GM19463 (cell line): ENCODE results near the gene ASB13.

Source experiments
- ATAC-seq: cut with Tn5 transposase; IDR thresholded peaks from one replicate; pipeline ENCODE4 v1.9.1; 2021; ENCODE audit warnings: mild to moderate bottlenecking, moderate library complexity; ENCODE audit not compliant: unreplicated experiment

ASB13 gene

DNA sequence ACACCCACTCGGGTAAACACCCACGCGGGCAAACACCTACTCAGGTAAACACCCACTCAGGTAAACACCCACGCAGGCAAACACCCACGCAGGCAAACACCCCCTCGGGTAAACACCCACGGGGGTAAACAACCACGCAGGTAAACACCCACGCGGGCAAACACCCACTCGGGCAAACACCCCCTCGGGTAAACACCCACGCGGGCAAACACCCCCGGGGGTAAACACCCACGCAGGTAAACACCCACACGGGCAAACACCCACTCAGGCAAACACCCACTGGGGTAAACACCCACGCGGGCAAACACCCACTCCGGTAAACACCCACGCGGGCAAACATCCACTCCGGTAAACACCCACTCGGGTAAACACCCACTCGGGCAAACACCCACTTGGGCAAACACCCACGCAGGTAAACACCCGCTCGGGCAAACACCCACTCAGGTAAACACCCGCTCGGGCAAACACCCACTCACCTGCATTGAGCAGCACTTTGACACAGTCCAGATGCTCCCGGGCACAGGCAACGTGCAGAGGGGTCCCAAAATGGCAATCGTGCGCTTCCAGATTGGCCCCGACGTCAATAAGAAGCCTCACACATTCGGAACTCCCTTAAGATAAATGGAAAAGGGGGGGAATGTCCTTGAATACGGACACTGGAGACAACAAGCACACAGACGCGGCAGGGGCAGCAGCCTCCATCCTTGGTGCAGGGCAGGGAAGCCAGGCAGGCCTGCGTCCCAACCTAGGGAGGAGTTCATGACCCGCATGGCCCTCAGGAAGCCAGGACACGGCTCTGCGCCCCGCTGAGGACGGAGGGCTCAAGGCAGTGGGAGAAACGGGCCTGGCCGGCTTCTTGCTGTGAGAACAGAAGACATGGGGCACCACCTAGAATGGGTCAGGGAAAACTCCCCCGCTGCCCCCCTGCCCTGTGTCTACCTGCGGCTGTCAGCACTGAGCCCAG is 17.6 kb downstream of the ASB13 start:
- no peak for ATAC-seq

GRCh38 chr10:5647507-5648240 is 18.7 kb downstream of the ASB13 start:
- no peak for ATAC-seq

GRCh38 chr10:5645944-5646617 is 20.3 kb downstream of the ASB13 start:
- ATAC-seq: no peak

DNA sequence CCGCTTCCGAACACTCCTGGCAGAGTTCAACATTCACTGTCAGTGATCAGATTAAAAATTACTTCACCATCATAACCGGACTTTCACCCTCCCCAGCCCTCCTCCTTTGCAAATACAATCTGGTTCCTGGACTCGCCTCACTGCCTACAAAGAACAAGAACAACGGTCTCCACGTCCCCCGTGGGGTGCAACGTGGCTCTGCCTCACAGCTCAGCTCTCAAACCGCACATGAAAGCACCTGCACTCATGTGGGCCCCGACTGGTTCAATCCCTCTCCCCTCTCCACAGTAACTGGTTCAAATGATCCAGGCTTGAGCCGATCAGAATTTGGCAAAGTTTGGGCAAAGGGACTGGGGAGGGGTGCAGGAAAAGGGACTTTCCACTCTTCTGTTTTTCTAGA is 21.0 kb downstream of the ASB13 start:
- ATAC-seq: no peak

DNA sequence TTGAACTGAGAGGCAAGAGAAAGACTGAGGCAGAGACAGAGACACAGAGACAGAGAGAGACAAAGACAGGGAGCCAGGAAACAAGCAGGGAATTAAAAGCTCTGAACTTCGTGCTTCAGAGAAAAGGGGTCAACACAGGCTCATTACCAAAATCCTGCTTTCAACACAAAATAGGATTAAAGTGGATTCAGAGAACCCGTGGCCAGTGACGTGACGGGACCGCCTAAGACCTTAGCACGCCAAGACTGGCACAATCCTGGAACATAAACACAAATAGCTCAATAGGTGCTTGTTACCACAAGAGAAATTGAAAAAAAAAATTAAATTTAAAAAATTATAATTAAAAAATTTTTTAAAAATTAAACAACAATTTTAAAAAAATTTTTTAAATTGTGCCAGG is 21.5 kb downstream of the ASB13 start:
- ATAC-seq: no peak

- no peak for ATAC-seq
These were observed 22.9 kb downstream of the ASB13 start for GRCh38 chr10:5643346-5644067.

DNA sequence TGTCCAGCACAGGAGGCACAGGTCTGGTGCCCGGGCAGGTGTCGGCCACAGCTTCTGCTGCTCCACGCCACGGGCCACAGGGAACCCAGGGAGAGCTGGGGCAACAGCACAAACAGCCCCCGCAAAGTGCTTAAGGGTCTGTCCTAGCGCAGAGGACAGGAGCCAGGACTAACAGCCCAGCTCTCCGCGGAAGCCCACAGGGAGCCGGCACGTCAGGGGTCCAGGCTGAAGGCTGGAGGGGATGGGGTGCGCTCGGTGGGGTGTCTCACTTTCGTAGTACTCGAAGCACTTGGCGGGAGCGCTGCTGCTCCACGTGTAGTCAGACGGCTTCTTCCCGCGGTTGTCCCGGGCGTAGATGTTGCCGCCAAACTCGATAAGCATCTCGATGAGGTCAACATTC is 24.9 kb downstream of the ASB13 start:
- ATAC-seq: no peak

DNA sequence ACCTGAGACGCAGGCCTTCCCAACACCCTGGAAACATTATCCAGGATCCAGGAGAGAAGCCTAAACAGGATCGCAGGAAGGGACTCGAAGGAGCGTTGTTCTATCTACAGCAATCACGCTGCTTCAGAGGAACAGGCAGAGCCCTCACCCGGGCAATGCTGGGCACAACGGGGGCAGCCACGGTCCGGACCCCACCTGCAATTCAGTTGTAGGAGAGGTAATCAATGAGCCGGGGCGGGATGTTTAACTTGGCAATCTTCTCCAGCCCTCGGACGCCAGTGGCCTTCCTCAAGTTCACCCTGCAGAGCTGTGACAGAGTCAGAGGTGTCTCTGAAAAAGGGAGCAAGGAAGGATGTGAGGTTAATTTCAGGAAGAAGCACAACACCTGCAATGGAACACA is 25.9 kb downstream of the ASB13 start:
- ATAC-seq: no peak

DNA sequence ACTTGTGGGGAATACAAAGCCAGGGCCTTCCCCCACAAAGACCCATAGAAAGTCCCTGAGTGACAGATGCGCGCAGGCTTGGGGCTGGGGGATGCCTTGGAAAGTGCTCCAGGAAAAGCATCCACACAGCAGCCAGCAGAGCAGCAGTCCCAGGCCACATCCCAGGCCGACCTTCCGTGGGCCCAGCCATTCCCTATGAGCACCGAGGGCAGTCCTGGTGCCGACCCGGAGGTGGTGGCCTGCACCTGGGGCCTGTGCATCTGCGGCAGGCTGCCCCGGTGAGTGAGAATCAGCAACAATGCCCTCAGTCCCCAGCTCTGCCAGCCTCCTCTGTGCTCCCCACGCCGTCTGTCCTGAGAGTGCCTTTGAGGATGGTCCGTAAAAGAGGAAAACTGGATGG is 26.4 kb downstream of the ASB13 start:
- no peak for ATAC-seq

GRCh38 chr10:5639066-5639465 is 27.3 kb downstream of the ASB13 start:
- ATAC-seq: no peak

GRCh38 chr10:5638494-5638893 is 27.9 kb downstream of the ASB13 start:
- ATAC-seq: no peak

DNA sequence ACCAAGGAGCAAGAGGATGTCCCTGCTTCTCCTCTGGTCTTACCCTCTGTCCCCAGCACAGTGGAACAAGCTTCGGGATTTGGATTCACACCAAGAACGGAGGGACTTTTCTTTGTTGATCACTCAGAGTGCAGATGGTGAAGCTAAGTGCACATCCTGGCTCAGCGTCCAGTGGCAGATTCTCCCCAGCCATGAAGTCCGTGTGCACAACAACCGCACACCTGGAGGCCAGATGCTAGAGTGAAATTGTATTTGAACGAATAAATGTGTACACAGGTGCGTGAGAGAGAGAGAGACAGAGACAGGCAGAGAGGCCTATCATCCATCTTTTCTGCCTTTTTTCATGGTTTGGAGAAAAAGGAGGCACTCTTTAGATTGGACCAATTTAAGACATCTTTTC is 31.5 kb downstream of the ASB13 start:
- ATAC-seq: no peak

GRCh38 chr10:5633166-5633749 is 33.1 kb downstream of the ASB13 start:
- no peak for ATAC-seq

- no peak for ATAC-seq
These were observed 33.9 kb downstream of the ASB13 start for GRCh38 chr10:5632446-5632845.

DNA sequence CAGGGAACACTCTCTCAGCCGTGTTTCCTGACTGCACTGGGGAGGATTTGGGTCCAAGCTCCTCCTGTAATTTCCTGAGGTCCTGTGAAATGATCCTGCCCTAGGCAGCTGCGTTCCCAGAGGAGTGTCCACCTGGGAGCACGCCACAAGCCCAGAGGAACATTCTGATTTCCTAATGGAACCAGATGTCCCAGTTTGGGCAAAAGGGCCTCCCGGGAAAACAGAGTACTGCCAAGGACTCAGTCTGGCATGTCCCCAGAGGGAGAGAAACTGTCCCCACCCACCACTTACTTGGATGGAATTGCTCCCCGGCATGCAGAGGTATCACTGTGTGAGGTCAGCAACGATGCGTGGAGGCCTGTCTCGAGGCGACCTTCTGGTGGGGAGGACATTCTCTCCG is 34.5 kb downstream of the ASB13 start:
- no peak for ATAC-seq

DNA sequence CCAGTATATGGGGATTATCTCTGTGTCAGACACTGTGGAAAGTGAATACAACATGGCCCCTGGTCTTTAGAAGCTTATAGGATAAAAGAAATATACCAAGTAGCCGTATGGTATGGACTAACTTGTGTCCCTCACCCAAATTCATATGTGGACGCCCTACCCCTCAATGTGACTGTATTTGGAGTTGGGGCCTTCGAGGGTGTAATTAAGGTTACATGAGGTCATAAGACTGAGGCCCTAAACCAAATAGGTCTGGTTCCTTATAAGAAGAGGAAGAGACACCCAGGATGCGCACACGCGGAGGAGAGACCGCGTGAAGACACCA is 36.3 kb downstream of the ASB13 start:
- no peak for ATAC-seq

GRCh38 chr10:5629303-5630111 is 36.9 kb downstream of the ASB13 start:
- ATAC-seq: peak; percentile 78

DNA sequence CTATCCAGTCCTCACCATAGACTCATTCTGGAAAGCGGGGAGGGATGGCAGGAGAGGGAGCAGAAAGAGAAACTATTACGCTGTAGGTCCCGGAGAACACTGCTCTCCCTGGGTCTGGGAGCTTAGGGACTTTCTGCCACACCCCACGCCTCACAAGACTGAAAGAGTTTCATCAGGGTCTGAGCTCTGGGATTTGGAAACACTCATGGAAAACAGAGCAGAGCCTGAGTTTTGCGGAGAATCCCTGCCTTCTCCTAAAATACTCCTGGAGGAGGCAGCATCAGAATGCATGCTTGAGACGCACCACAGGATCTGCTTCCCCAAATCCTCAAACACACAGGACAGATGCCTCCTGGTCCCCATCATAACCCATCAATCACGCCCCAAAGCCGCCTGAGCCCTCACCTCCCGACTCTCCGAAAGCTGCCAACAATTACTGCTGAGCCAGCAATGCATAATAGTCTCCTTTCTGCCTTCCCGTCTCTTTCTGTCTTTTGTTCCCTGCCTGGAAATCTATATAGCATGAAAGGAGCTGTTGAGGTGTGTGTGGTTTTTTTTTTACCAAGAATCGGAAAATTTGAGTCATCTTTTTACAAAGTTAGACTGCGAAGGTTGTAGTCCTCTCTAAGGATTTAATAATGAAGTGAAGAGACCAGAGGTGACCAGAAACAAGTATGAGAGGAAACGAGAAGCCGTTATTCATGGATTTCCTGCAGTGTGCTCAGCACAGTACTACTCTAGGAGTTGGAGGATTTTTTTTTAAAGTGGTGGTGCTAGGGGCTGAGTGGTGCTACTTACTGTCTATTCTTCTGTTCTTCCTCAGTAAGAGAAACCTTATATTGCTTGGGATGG is 37.7 kb downstream of the ASB13 start:
- ATAC-seq: no peak

GRCh38 chr10:5627486-5628044 is 38.8 kb downstream of the ASB13 start:
- ATAC-seq: no peak
